H4 (cell line): ENCODE measurements around the gene HELZ. TPM values are rescaled to one million over a fixed set of nuclear protein-coding genes. Genes with fewer than 3 reads are reported as not detected.
"Not testable (repeated sequence)": the region's sequence is repeated elsewhere in the genome, so short reads cannot be mapped to it uniquely, and the experiment has no call there.

ENCODE experiments used
- DNase-seq: peaks from one replicate; pipeline ENCODE4 v3.0.0-alpha.2; 2015; ENCODE audit warnings: low spot score
- total RNA-seq: library from RNA; depleted of rRNA; stranded (reverse); fragments of >200 nt; shearing (Covaris generic); gene quantifications from 2 replicates; pipeline ENCODE4 v1.2.3, GENCODE V29; 2014

HELZ gene
- total RNA-seq, 1 experiment from 2014 or later = 21.7 TPM

GRCh38 chr17:67142030-67142429, 103.0 kb downstream of the HELZ start:
- not testable (repeated sequence) for DNase-seq

- no peak for DNase-seq
These were observed 105.0 kb downstream of the HELZ start for GRCh38 chr17:67139784-67140665.

GRCh38 chr17:67139289-67139688, 105.7 kb downstream of the HELZ start:
- DNase-seq = no peak

GRCh38 chr17:67138392-67138791, 106.6 kb downstream of the HELZ start:
- DNase-seq = no peak

GRCh38 chr17:67137860-67138259, 107.1 kb downstream of the HELZ start:
- no peak for DNase-seq

- no peak for DNase-seq
These were observed 108.0 kb downstream of the HELZ start for GRCh38 chr17:67137026-67137370.

GRCh38 chr17:67136191-67137025, 108.6 kb downstream of the HELZ start:
- DNase-seq = no peak

GRCh38 chr17:67133161-67133560, 111.8 kb downstream of the HELZ start:
- DNase-seq = no peak

GRCh38 chr17:67132366-67132765, 112.6 kb downstream of the HELZ start:
- no peak for DNase-seq

- DNase-seq = no peak
These were observed 114.2 kb downstream of the HELZ start for GRCh38 chr17:67130768-67131167.

GRCh38 chr17:67129283-67129682, 115.7 kb downstream of the HELZ start:
- no peak for DNase-seq

- no peak for DNase-seq
These were observed 116.3 kb downstream of the HELZ start for GRCh38 chr17:67128700-67129099.

- DNase-seq = no peak
These were observed 117.1 kb downstream of the HELZ start for GRCh38 chr17:67127925-67128324.

- DNase-seq = no peak
These were observed 118.0 kb downstream of the HELZ start for GRCh38 chr17:67126983-67127382.

- DNase-seq = not testable (repeated sequence)
These were observed 118.5 kb downstream of the HELZ start for GRCh38 chr17:67126543-67126942.

GRCh38 chr17:67125924-67126323, 119.1 kb downstream of the HELZ start:
- DNase-seq = no peak

GRCh38 chr17:67125417-67125816, 119.6 kb downstream of the HELZ start:
- no peak for DNase-seq

GRCh38 chr17:67124450-67125148, 120.4 kb downstream of the HELZ start:
- no peak for DNase-seq

GRCh38 chr17:67123699-67124098, 121.3 kb downstream of the HELZ start:
- DNase-seq = no peak

GRCh38 chr17:67121316-67121891, 123.6 kb downstream of the HELZ start:
- DNase-seq = no peak

- no peak for DNase-seq
These were observed 125.9 kb downstream of the HELZ start for GRCh38 chr17:67119102-67119501.

- DNase-seq = no peak
These were observed 128.9 kb downstream of the HELZ start for GRCh38 chr17:67116045-67116575.
